Mammary epithelial cell (primary cell): Measurements from ENCODE around the gene BCL11B.

Experiments
- EZH2 ChIP-seq: IDR thresholded peaks from 2 replicates; pipeline ENCODE4 v1.6.1; 2012; ENCODE audit warnings: low read length, inconsistent platforms, borderline replicate concordance
- TF ChIP-seq, protein P1 (sequence below), 2 donors: IDR thresholded peaks in 1 of 2; conservative IDR thresholded peaks in 1 of 2; 2 replicates each; pipeline ENCODE4 v1.5.1; 2011 to 2012; ENCODE audit warnings: inconsistent platforms in 2 of 2, low read length in 2 of 2, mild to moderate bottlenecking in 2 of 2, control low read depth in 1 of 2, low read depth in 1 of 2; ENCODE audit not compliant: insufficient read depth in 1 of 2; ENCODE audit errors: extremely low read depth in 1 of 2

DNA sequence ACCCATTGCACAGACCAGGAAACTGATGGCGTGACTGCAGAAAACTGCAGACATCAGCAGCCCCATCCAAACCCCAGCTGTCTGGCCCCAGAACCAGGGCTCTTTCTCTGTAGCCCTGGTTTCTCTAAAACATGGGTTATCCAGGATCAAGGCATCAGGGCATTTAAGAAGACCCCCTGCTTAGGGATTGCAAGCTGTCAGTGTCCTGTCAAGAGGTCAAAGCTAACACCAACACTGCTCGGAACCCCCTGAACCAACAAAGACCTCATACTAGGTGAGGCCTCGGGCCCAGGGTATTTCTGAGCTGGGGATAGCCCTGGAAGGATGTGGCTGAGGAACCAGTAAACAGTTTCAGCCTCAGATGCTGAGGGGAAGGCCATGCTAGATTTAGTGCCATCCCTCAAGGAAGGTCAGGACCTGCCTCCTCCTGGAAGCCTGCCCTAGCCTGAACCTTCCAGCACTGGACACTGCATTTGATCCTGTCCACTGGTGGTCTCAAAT is 39.2 kb downstream of the BCL11B start:
- TF ChIP-seq, protein P1, sequence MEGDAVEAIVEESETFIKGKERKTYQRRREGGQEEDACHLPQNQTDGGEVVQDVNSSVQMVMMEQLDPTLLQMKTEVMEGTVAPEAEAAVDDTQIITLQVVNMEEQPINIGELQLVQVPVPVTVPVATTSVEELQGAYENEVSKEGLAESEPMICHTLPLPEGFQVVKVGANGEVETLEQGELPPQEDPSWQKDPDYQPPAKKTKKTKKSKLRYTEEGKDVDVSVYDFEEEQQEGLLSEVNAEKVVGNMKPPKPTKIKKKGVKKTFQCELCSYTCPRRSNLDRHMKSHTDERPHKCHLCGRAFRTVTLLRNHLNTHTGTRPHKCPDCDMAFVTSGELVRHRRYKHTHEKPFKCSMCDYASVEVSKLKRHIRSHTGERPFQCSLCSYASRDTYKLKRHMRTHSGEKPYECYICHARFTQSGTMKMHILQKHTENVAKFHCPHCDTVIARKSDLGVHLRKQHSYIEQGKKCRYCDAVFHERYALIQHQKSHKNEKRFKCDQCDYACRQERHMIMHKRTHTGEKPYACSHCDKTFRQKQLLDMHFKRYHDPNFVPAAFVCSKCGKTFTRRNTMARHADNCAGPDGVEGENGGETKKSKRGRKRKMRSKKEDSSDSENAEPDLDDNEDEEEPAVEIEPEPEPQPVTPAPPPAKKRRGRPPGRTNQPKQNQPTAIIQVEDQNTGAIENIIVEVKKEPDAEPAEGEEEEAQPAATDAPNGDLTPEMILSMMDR (conservative IDR thresholded peaks at IDR 0.05 in 1 of 2, IDR thresholded peaks at IDR 0.05 in 1 of 2; ENCODE audit: extremely low read depth in 1 of 2, insufficient read depth in 1 of 2, low read depth in 1 of 2, low read length in 2 of 2): no peak
- no peak for TF ChIP-seq EZH2
